Measurements from ENCODE around the gene CYFIP2. TPM values are rescaled to one million over a fixed set of nuclear protein-coding genes. Genes with fewer than 3 reads are reported as not detected.

Gene CYFIP2
- total RNA-seq, 1 donor from 2014 or later = 96.8 TPM

- H3K4me3 ChIP-seq (ENCODE audit: insufficient read depth, low read depth, low read length) = no peak overlapping the region
- no peak overlapping the region for H3K27ac Mint-ChIP-seq (ENCODE audit: unreplicated experiment)
- no peaks in the 10 kb centered on the region for H3K79me2 ChIP-seq (ENCODE audit: insufficient read depth, low read length)
- H3K36me3 Mint-ChIP-seq (ENCODE audit: low read depth, unreplicated experiment) = no peaks in the 10 kb centered on the region
- H3K4me2 ChIP-seq (ENCODE audit: low read length) = no peak overlapping the region
- H3K4me3 Mint-ChIP-seq (ENCODE audit: unreplicated experiment) = no peak overlapping the region
- no peaks in the 10 kb centered on the region for H3K27me3 ChIP-seq (ENCODE audit: insufficient read depth, low read length)
- H3K9me3 Mint-ChIP-seq (ENCODE audit: unreplicated experiment) = no peaks in the 10 kb centered on the region
- no peak overlapping the region for H3K27ac ChIP-seq (ENCODE audit: low read depth, low read length)
- no peak overlapping the region for H3K9ac ChIP-seq (ENCODE audit: low read length)
- peaks cover 9% of the 10 kb centered on the region for H3K4me1 Mint-ChIP-seq (ENCODE audit: low read depth, unreplicated experiment)
- FAIRE-seq (no peak), DNase-seq (ENCODE audit: low read depth) (no peak)
- TF ChIP-seq EZH2 (IDR thresholded peaks at IDR 0.05; ENCODE audit: insufficient read depth, low read length) (no peak), CTCF (IDR thresholded peaks at IDR 0.05; ENCODE audit: insufficient read depth, low read depth, low read length) (no peak)
- no peaks in the 10 kb centered on the region for H3K27me3 Mint-ChIP-seq (ENCODE audit: low read depth, unreplicated experiment)
- peaks cover 6% of the 10 kb centered on the region for H3K4me1 ChIP-seq (ENCODE audit: insufficient read depth, low read length)
- no peaks in the 10 kb centered on the region for H3K9me3 ChIP-seq (ENCODE audit: insufficient read depth, low read depth, low read length)
- no peak overlapping the region for H2AFZ ChIP-seq (ENCODE audit: low read depth, low read length)
- no peaks in the 10 kb centered on the region for H4K20me1 ChIP-seq (ENCODE audit: insufficient read depth, low read length)
- no peaks in the 10 kb centered on the region for H3K36me3 ChIP-seq (ENCODE audit: insufficient read depth, low read length)
These were observed 20.0 kb upstream of the CYFIP2 start for GRCh38 chr5:157245886-157246285.

GRCh38 chr5:157247267-157247666 is 18.7 kb upstream of the CYFIP2 start:
- Histone ChIP-seq H3K79me2 (ENCODE audit: insufficient read depth, low read length) (no peaks in the 10 kb centered on the region), H3K27ac (ENCODE audit: low read depth, low read length) (no peak overlapping the region), H3K9me3 (ENCODE audit: insufficient read depth, low read depth, low read length) (no peaks in the 10 kb centered on the region), H3K9ac (ENCODE audit: low read length) (no peak overlapping the region), H4K20me1 (ENCODE audit: insufficient read depth, low read length) (no peaks in the 10 kb centered on the region), H2AFZ (ENCODE audit: low read depth, low read length) (no peak overlapping the region), H3K4me1 (ENCODE audit: insufficient read depth, low read length) (peaks cover 6% of the 10 kb centered on the region), H3K27me3 (ENCODE audit: insufficient read depth, low read length) (no peaks in the 10 kb centered on the region), H3K36me3 (ENCODE audit: insufficient read depth, low read length) (no peaks in the 10 kb centered on the region), H3K4me2 (ENCODE audit: low read length) (no peak overlapping the region), H3K4me3 (ENCODE audit: insufficient read depth, low read depth, low read length) (no peak overlapping the region)
- no peak for TF ChIP-seq CTCF (IDR thresholded peaks at IDR 0.05; ENCODE audit: insufficient read depth, low read depth, low read length)
- TF ChIP-seq EZH2 (IDR thresholded peaks at IDR 0.05; ENCODE audit: insufficient read depth, low read length) = no peak
- H3K27me3 Mint-ChIP-seq (ENCODE audit: low read depth, unreplicated experiment) = no peaks in the 10 kb centered on the region
- no peak overlapping the region for H3K4me3 Mint-ChIP-seq (ENCODE audit: unreplicated experiment)
- DNase-seq (ENCODE audit: low read depth) (no peak), FAIRE-seq (no peak)
- peaks cover 5% of the 10 kb centered on the region for H3K4me1 Mint-ChIP-seq (ENCODE audit: low read depth, unreplicated experiment)
- no peaks in the 10 kb centered on the region for H3K36me3 Mint-ChIP-seq (ENCODE audit: low read depth, unreplicated experiment)
- no peaks in the 10 kb centered on the region for H3K9me3 Mint-ChIP-seq (ENCODE audit: unreplicated experiment)
- H3K27ac Mint-ChIP-seq (ENCODE audit: unreplicated experiment) = no peak overlapping the region

GRCh38 chr5:157248821-157249470 is 17.0 kb upstream of the CYFIP2 start:
- H3K4me3 Mint-ChIP-seq (ENCODE audit: unreplicated experiment) = no peak overlapping the region
- H3K27ac ChIP-seq (ENCODE audit: low read depth, low read length) = no peak overlapping the region
- H3K79me2 ChIP-seq (ENCODE audit: insufficient read depth, low read length) = no peaks in the 10 kb centered on the region
- DNase-seq (ENCODE audit: low read depth) (no peak), FAIRE-seq (no peak)
- H3K4me1 Mint-ChIP-seq (ENCODE audit: low read depth, unreplicated experiment) = peaks cover 20% of the 10 kb centered on the region
- no peaks in the 10 kb centered on the region for H3K9me3 Mint-ChIP-seq (ENCODE audit: unreplicated experiment)
- no peaks in the 10 kb centered on the region for H3K36me3 ChIP-seq (ENCODE audit: insufficient read depth, low read length)
- TF ChIP-seq EZH2 (IDR thresholded peaks at IDR 0.05; ENCODE audit: insufficient read depth, low read length) = no peak
- TF ChIP-seq CTCF (IDR thresholded peaks at IDR 0.05; ENCODE audit: insufficient read depth, low read depth, low read length) = no peak
- no peaks in the 10 kb centered on the region for H4K20me1 ChIP-seq (ENCODE audit: insufficient read depth, low read length)
- H3K27me3 ChIP-seq (ENCODE audit: insufficient read depth, low read length) = no peaks in the 10 kb centered on the region
- H3K27ac Mint-ChIP-seq (ENCODE audit: unreplicated experiment) = no peak overlapping the region
- peaks cover 13% of the 10 kb centered on the region for H3K4me1 ChIP-seq (ENCODE audit: insufficient read depth, low read length)
- no peaks in the 10 kb centered on the region for H3K9me3 ChIP-seq (ENCODE audit: insufficient read depth, low read depth, low read length)
- no peaks in the 10 kb centered on the region for H3K27me3 Mint-ChIP-seq (ENCODE audit: low read depth, unreplicated experiment)
- H3K36me3 Mint-ChIP-seq (ENCODE audit: low read depth, unreplicated experiment) = no peaks in the 10 kb centered on the region
- H2AFZ ChIP-seq (ENCODE audit: low read depth, low read length) = no peak overlapping the region
- no peak overlapping the region for H3K4me2 ChIP-seq (ENCODE audit: low read length)
- H3K4me3 ChIP-seq (ENCODE audit: insufficient read depth, low read depth, low read length) = no peak overlapping the region
- H3K9ac ChIP-seq (ENCODE audit: low read length) = no peak overlapping the region
